Stimulated activated memory B cell treated with anti-CD40 and anti-IgM and Interleukin-4, amounts not matched to agents 10 μg/mL and 1 μg/mL and 100 μg/mL, for 72 hours (primary cell): Measurements from ENCODE around the gene TIMM23.

Experiments
- ATAC-seq: fragments of 150-1000 bp; cut with Tn5 transposase; 2 replicates; pipeline ENCODE4 v1.10.0; 2021
- H3K27ac Mint-ChIP-seq: one replicate; pipeline ENCODE4 v1.8.0; 2022; ENCODE audit warnings: mild to moderate bottlenecking, mixed read lengths
- H3K27me3 Mint-ChIP-seq: one replicate; pipeline ENCODE4 v1.8.0; 2022; ENCODE audit warnings: mixed read lengths
- H3K36me3 Mint-ChIP-seq: one replicate; pipeline ENCODE4 v1.8.0; 2022; ENCODE audit warnings: mixed read lengths
- H3K4me1 Mint-ChIP-seq: one replicate; pipeline ENCODE4 v1.8.0; 2022; ENCODE audit warnings: mixed read lengths
- H3K4me3 Mint-ChIP-seq: one replicate; pipeline ENCODE4 v1.8.0; 2022; ENCODE audit warnings: mild to moderate bottlenecking, moderate library complexity, mixed read lengths
- H3K9me3 Mint-ChIP-seq: one replicate; pipeline ENCODE4 v1.8.0; 2022; ENCODE audit warnings: mixed read lengths

Gene TIMM23

GRCh38 chr10:46006219-46006618 is 33.9 kb downstream of the TIMM23 start:
- no peak for ATAC-seq
- Mint-ChIP-seq H3K4me3 (no peak overlapping the region), H3K4me1 (no peaks in the 10 kb centered on the region), H3K27me3 (no peaks in the 10 kb centered on the region), H3K36me3 (peaks cover 40% of the 10 kb centered on the region), H3K27ac (no peak overlapping the region), H3K9me3 (no peaks in the 10 kb centered on the region)

DNA sequence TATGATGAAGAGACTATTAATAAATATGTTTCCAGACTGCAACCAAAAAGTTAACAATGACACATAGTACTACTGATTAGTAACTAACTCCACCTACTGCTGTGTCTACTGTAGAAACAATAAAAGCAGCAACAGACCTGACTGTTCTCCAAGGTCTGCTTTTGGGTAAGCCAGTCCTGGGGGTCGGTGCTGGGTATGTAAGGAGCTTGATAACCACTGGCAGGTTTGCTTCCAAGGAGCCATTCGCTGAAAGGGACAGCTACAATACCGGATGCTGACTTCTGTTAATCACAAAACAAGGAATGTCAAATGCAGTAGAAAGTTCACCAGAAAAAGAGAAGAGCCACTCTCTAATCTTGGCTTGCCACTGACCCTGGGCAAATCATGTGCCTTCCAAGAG is 40.5 kb downstream of the TIMM23 start:
- H3K36me3 Mint-ChIP-seq, result peaks cover 26% of the 10 kb centered on the region
- no peak overlapping the region for H3K4me3 Mint-ChIP-seq
- H3K27me3 Mint-ChIP-seq, result no peaks in the 10 kb centered on the region
- ATAC-seq, result no peak
- no peak overlapping the region for H3K27ac Mint-ChIP-seq
- H3K4me1 Mint-ChIP-seq, result peaks cover 12% of the 10 kb centered on the region
- no peaks in the 10 kb centered on the region for H3K9me3 Mint-ChIP-seq

- Mint-ChIP-seq H3K27me3 (no peaks in the 10 kb centered on the region), H3K4me3 (no peak overlapping the region), H3K27ac (peak overlapping the region; percentile 61), H3K9me3 (no peaks in the 10 kb centered on the region), H3K4me1 (peaks cover 25% of the 10 kb centered on the region), H3K36me3 (peaks cover 17% of the 10 kb centered on the region)
- no peak for ATAC-seq
These were observed 41.9 kb downstream of the TIMM23 start for GRCh38 chr10:46014206-46014605.

- Mint-ChIP-seq H3K9me3 (no peaks in the 10 kb centered on the region), H3K36me3 (peaks cover 17% of the 10 kb centered on the region), H3K27ac (peak overlapping the region; percentile 61), H3K4me3 (no peak overlapping the region), H3K27me3 (no peaks in the 10 kb centered on the region), H3K4me1 (peaks cover 31% of the 10 kb centered on the region)
- no peak for ATAC-seq
These were observed 42.6 kb downstream of the TIMM23 start for GRCh38 chr10:46014683-46015405.

DNA sequence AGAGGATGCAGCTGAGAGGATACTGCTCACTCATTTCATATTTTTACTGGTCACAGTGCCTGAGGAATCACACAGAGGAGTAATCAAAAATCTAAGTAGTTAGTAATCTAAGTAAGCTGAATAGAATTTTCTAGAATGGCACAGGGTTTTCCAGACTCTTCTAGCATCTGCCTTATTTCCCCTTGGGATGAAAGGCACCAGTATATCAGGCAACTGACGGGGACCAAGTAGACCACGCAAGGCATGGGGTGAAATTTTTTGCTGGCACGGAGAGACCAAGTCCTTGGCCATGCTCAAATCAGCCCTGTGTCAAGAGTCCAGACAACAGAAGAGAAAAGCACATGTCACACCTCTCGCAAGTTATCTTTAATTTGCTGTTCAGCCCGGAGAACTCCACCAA is 43.9 kb downstream of the TIMM23 start:
- peaks cover 41% of the 10 kb centered on the region for H3K4me1 Mint-ChIP-seq
- no peaks in the 10 kb centered on the region for H3K27me3 Mint-ChIP-seq
- H3K4me3 Mint-ChIP-seq, result no peak overlapping the region
- no peak overlapping the region for H3K27ac Mint-ChIP-seq
- no peak for ATAC-seq
- H3K9me3 Mint-ChIP-seq, result no peaks in the 10 kb centered on the region
- peaks cover 17% of the 10 kb centered on the region for H3K36me3 Mint-ChIP-seq

DNA sequence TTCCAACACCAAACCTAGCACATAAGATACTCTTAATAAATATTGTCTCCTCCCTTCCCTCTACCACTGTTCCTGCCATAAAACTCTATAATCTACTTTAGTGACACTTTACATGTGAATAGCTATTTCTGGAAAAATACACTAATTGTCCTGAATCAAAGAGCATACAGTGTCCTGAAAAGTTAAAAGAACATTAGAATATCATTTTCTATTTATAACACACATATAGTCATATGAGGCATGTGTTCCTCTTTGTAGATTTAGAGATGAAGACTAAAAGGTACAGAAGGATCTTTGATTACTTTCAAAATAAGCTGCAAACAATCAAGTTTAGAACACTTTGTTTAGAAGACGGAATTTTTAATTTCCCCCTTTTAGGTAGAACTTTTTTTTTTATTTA is 44.5 kb downstream of the TIMM23 start:
- Mint-ChIP-seq H3K27ac (no peak overlapping the region), H3K9me3 (no peaks in the 10 kb centered on the region), H3K27me3 (no peaks in the 10 kb centered on the region), H3K4me3 (no peak overlapping the region), H3K36me3 (peaks cover 17% of the 10 kb centered on the region), H3K4me1 (peaks cover 44% of the 10 kb centered on the region)
- ATAC-seq, result no peak

DNA sequence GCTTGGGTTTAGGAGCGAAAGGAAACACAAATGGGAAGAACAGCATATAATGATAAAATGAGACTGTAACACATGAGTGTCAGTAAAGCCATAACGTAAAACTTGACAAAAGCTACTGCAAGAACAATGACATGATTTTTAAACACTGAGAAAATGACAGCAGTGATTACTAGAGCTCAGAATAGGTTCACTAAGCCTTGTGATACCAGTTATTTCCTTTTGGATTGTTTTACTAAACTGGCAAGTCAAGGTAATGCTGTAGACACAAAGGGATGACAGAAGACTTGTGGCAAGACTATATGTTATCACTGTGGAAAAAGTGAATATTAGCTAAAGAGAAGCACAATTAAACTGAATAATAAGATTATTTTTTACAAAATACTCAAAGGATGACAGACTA is 45.4 kb downstream of the TIMM23 start:
- no peak overlapping the region for H3K4me3 Mint-ChIP-seq
- no peaks in the 10 kb centered on the region for H3K27me3 Mint-ChIP-seq
- H3K27ac Mint-ChIP-seq, result no peak overlapping the region
- no peaks in the 10 kb centered on the region for H3K9me3 Mint-ChIP-seq
- peaks cover 17% of the 10 kb centered on the region for H3K36me3 Mint-ChIP-seq
- ATAC-seq, result no peak
- peaks cover 53% of the 10 kb centered on the region for H3K4me1 Mint-ChIP-seq

DNA sequence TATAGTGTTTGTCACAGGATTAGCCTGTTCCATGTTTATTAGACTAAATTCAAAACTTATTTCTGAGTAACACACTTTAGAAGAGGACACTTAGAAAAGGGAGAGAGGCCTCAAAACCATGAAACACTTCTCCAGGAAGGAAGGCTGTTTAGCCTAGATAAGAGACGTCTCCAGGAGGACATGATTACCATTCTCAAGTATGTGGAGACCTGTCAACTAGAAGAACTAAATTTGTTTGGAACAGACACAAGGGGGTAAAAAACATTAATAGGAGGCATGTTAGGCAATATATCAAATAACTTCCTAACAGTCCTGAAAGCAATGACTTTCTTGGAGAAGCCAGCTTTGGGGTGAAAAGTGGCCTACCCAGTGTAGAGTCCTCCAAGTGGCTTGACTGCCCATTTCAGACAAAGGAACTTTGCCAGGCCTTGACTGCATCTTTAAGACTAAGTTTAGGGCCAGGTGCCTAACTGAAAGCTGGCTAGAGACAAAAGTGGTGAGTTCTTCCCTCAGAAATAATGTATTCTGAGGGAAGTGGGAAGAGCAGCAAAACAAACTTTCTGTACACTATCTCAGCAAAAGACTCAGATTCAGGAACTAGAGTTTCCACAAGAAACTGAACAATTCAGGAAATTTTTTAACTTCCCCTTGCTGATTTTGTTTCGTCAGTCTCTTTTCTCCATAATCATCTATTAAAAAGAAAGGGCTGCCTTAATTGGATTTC is 46.3 kb downstream of the TIMM23 start:
- Mint-ChIP-seq H3K4me1 (peaks cover 60% of the 10 kb centered on the region), H3K9me3 (no peaks in the 10 kb centered on the region), H3K27me3 (no peaks in the 10 kb centered on the region), H3K36me3 (peaks cover 17% of the 10 kb centered on the region), H3K27ac (peak overlapping the region; percentile 29), H3K4me3 (no peak overlapping the region)
- no peak for ATAC-seq

DNA sequence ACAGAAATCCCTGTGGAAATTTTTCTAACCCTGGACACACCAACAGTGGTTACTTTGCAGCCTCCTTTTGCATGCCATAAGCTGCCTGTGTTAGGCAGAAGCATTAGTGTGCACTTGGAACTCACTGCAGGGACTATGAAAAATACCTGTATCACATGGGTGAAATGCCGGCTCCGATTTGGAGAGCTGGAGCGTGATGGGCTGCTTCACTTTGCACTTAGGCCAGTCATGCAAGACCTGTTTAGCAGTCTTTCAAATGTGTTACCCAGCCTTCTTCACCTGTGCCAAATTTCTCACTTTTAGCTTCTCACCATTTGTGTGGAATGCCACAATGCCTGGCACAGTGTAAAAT is 46.9 kb downstream of the TIMM23 start:
- Mint-ChIP-seq H3K36me3 (peaks cover 16% of the 10 kb centered on the region), H3K4me1 (peaks cover 65% of the 10 kb centered on the region), H3K27ac (peak overlapping the region; percentile 29), H3K27me3 (no peaks in the 10 kb centered on the region), H3K9me3 (no peaks in the 10 kb centered on the region), H3K4me3 (no peak overlapping the region)
- ATAC-seq, result no peak

GRCh38 chr10:46019569-46020343 is 47.5 kb downstream of the TIMM23 start:
- Mint-ChIP-seq H3K9me3 (no peaks in the 10 kb centered on the region), H3K4me1 (peaks cover 69% of the 10 kb centered on the region), H3K4me3 (peak overlapping the region; percentile 19), H3K36me3 (peaks cover 10% of the 10 kb centered on the region), H3K27me3 (no peaks in the 10 kb centered on the region), H3K27ac (peak overlapping the region; percentile 29)
- ATAC-seq, result peak; percentile 14

DNA sequence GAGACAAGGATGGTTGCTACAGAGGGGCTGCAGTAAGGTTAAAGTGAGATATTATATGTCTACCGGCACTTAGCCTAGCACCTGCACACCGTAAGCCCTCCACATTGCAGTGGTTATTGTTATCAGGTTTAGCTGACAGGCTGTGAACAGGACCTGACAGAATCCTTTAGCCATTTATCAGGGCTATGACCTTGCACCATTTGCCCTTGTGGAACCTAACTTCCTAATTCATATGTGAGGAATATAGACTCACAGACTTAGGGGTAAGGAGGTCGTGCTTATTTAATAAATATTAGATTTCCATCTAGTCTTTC is 48.0 kb downstream of the TIMM23 start:
- Mint-ChIP-seq H3K27me3 (no peaks in the 10 kb centered on the region), H3K36me3 (peaks cover 7% of the 10 kb centered on the region), H3K4me3 (no peak overlapping the region), H3K4me1 (peaks cover 71% of the 10 kb centered on the region), H3K27ac (peak overlapping the region; percentile 29), H3K9me3 (no peaks in the 10 kb centered on the region)
- no peak for ATAC-seq

DNA sequence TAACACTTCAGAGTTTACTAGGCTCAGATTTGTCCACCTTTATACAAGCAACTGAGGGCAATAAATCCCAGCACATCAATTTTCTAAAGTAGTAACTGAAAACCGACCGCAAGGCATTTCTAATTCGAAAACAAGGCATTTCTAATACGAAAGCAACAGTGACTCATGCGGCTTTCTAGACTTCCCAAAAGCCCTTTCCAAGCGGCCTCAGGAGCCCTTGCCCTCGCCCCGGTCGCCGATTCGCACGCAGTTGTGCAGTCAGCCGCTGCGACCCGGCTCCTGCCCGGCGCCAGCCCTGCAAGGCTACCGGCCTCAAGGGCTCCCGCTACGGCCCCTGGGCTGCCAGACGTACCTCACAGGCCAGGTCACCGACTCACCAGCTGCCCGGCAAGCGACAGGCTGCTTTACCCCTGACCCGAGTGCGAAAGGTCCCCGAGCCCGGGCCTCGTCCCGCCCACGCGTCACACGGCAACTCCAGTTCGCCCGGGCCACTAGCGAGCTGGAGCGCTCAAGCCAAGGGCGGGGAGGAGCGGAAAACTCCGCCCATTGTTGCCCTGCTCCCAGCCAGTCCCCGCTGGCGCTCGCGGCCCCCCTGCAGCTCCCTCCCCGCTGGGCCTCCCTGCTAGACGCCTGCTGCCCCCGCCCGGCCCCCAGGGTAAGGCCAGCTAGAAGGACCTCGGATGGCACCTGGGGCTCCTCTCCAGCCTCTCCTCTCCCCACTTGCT is 50.9 kb downstream of the TIMM23 start:
- ATAC-seq, result peak; percentile 98
- H3K27me3 Mint-ChIP-seq, result no peaks in the 10 kb centered on the region
- peaks cover 83% of the 10 kb centered on the region for H3K4me1 Mint-ChIP-seq
- no peaks in the 10 kb centered on the region for H3K9me3 Mint-ChIP-seq
- no peaks in the 10 kb centered on the region for H3K36me3 Mint-ChIP-seq
- peak overlapping the region; percentile 88 for H3K27ac Mint-ChIP-seq
- H3K4me3 Mint-ChIP-seq, result peak overlapping the region; percentile 79

DNA sequence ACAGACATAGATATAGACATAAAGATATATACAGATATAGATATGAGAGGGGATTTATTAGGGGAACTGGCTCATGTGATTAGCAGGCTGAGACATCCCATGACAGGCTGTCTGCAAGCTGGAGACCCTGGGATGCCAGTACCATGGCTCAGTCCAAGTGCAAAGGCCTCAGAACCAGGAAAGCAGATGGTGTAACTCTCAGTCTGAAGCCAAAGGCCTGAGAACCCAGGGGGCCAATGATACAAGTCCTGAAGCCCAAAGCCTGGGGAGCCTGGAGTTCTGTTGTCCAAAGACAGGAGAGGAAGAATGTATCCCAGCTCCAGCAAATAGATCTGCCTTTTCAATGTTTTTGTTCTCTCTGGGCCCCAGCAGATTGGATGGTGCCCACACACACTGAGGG is 52.7 kb downstream of the TIMM23 start:
- Mint-ChIP-seq H3K27ac (peak overlapping the region; percentile 15), H3K4me1 (peaks cover 84% of the 10 kb centered on the region), H3K27me3 (no peaks in the 10 kb centered on the region), H3K36me3 (no peaks in the 10 kb centered on the region), H3K9me3 (no peaks in the 10 kb centered on the region), H3K4me3 (no peak overlapping the region)
- no peak for ATAC-seq

DNA sequence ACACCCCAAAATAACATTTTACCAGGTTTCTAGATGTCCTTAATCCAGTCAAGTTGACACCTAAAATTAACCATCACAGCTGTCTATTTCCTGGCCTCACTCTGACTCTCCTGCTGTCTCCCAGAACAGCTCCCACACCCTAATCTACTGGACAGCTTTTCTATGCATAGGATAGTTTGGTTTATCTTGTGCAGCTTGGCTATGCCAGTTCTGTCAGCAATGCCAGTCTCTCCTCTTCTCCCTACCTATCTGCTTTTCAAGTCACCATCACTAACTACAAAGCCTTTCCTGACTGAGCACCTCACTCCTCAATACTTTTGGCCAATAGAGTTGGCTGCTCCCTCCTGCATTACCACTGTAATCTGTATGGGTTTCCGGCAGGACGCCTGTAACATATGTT is 53.1 kb downstream of the TIMM23 start:
- Mint-ChIP-seq H3K4me1 (peaks cover 83% of the 10 kb centered on the region), H3K4me3 (no peak overlapping the region), H3K36me3 (no peaks in the 10 kb centered on the region), H3K27ac (peak overlapping the region; percentile 15), H3K27me3 (no peaks in the 10 kb centered on the region), H3K9me3 (no peaks in the 10 kb centered on the region)
- no peak for ATAC-seq

GRCh38 chr10:46026106-46026505 is 53.8 kb downstream of the TIMM23 start:
- no peaks in the 10 kb centered on the region for H3K9me3 Mint-ChIP-seq
- no peak for ATAC-seq
- H3K27me3 Mint-ChIP-seq, result no peaks in the 10 kb centered on the region
- peak overlapping the region; percentile 15 for H3K27ac Mint-ChIP-seq
- no peak overlapping the region for H3K4me3 Mint-ChIP-seq
- H3K36me3 Mint-ChIP-seq, result no peaks in the 10 kb centered on the region
- peaks cover 82% of the 10 kb centered on the region for H3K4me1 Mint-ChIP-seq
